ENCODE measurements around the gene PTGFR.

The PTGFR gene

DNA sequence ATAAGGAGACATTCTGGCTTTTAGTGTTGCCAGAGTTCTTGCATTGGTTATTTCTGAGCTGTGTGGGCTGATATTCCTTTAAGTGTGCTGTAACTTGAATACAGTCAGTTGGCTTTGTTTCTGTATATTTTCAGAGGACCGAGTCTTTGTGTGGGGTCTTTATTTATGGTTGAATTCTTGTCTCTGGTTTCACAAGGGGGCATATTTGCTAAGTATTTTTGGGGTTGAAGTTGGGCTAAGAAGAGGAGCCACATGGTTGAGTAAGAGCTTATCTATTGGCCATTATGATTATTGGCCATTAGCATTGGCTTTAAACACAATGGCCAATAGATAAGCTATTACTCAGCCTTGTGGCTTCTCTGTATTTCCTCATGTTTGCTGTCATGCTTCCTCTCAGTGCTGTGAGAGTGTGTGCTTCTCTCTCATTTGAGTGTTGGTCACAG is 26.3 kb upstream of the PTGFR start:
- H3K9me3 ChIP-seq (ENCODE audit: control insufficient read depth, insufficient read depth, low read depth, low read length) = no peaks in the 10 kb centered on the region
- no peak overlapping the region for H3K4me3 ChIP-seq (ENCODE audit: low read depth, low read length)
- CTCF ChIA-PET = no interaction called here

DNA sequence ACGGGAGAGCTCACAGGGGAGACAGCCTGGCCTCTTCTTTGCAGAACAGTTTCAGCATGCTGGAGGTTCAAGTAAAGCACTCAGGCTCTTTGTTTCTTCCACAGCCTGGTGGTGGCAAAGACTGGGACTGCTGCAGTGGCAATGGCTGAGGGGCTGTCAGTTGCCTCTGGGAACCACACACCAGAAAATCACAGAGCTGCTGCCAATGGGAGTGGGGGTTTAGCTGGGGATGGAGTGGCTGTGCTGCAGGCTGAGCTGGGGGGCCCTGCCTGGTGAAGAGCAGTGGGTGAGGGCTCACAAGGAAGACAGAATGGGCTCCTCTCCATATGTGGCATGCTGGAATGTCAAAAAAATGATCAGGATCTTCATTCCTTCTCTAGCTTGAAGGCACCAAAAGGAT is 25.6 kb upstream of the PTGFR start:
- H3K4me1 ChIP-seq (ENCODE audit: control insufficient read depth, insufficient read depth, low read length) = no peaks in the 10 kb centered on the region
- CTCF ChIA-PET = no interaction called here
- POLR2A ChIA-PET = no interaction called here

More for the DNA sequence above, 26.3 kb upstream of the PTGFR start:
- no peaks in the 10 kb centered on the region for H3K4me1 ChIP-seq (ENCODE audit: control insufficient read depth, insufficient read depth, low read length)
- H3K36me3 ChIP-seq (ENCODE audit: control insufficient read depth in 2 of 2, insufficient read depth in 1 of 2, low read length in 2 of 2) = no peaks in the 10 kb centered on the region
- no peak overlapping the region for H3K27ac ChIP-seq (ENCODE audit: extremely low read depth, low read depth, low read length)
- TF ChIP-seq ZFHX2 (tag by site-specific recombination; conservative IDR thresholded peaks at IDR 0.05) (no peak), ZNF214 (tag by site-specific recombination; IDR thresholded peaks at IDR 0.05; ENCODE audit: borderline replicate concordance) (no peak), FEZF1 (tag by site-specific recombination; IDR thresholded peaks at IDR 0.05) (no peak), ZBTB48 (tag by site-specific recombination; IDR thresholded peaks at IDR 0.05) (no peak), HOXC10 (CRISPR knock-in tag; IDR thresholded peaks at IDR 0.05) (no peak), ZBTB20 (tag by site-specific recombination; IDR thresholded peaks at IDR 0.05) (no peak), ZNF701 (tag by site-specific recombination; IDR thresholded peaks at IDR 0.05) (no peak), ZNF169 (tag by site-specific recombination; IDR thresholded peaks at IDR 0.05) (no peak)
- TF ChIP-seq, protein P1, sequence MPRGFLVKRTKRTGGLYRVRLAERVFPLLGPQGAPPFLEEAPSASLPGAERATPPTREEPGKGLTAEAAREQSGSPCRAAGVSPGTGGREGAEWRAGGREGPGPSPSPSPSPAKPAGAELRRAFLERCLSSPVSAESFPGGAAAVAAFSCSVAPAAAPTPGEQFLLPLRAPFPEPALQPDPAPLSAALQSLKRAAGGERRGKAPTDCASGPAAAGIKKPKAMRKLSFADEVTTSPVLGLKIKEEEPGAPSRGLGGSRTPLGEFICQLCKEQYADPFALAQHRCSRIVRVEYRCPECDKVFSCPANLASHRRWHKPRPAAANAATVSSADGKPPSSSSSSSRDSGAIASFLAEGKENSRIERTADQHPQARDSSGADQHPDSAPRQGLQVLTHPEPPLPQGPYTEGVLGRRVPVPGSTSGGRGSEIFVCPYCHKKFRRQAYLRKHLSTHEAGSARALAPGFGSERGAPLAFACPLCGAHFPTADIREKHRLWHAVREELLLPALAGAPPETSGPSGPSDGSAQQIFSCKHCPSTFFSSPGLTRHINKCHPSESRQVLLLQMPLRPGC (tag by site-specific recombination; IDR thresholded peaks at IDR 0.05) = no peak
- TF ChIP-seq, protein P2, sequence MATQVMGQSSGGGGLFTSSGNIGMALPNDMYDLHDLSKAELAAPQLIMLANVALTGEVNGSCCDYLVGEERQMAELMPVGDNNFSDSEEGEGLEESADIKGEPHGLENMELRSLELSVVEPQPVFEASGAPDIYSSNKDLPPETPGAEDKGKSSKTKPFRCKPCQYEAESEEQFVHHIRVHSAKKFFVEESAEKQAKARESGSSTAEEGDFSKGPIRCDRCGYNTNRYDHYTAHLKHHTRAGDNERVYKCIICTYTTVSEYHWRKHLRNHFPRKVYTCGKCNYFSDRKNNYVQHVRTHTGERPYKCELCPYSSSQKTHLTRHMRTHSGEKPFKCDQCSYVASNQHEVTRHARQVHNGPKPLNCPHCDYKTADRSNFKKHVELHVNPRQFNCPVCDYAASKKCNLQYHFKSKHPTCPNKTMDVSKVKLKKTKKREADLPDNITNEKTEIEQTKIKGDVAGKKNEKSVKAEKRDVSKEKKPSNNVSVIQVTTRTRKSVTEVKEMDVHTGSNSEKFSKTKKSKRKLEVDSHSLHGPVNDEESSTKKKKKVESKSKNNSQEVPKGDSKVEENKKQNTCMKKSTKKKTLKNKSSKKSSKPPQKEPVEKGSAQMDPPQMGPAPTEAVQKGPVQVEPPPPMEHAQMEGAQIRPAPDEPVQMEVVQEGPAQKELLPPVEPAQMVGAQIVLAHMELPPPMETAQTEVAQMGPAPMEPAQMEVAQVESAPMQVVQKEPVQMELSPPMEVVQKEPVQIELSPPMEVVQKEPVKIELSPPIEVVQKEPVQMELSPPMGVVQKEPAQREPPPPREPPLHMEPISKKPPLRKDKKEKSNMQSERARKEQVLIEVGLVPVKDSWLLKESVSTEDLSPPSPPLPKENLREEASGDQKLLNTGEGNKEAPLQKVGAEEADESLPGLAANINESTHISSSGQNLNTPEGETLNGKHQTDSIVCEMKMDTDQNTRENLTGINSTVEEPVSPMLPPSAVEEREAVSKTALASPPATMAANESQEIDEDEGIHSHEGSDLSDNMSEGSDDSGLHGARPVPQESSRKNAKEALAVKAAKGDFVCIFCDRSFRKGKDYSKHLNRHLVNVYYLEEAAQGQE (tag by site-specific recombination; IDR thresholded peaks at IDR 0.05) = no peak
- POLR2A ChIA-PET = no interaction called here

DNA sequence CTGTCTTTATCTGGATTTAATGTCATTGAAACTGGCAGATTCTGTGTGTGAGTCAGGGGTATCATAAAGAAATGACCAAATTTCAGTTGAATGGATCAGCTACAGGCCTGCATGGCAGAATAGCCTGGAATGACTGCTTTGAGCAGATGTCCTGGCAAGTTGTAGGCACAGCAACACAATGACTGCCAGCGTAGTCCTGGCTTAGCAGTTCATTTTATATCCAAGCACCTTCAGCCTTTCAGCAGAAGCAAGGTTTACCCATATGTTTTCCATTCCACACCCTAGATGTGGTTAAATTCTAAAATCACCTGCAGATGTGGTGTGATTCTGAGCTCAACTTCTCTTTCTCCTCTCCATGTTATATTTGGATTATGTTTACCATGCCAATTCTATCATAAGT is 22.3 kb upstream of the PTGFR start:
- Histone ChIP-seq H3K4me1 (ENCODE audit: control insufficient read depth, insufficient read depth, low read length) (no peaks in the 10 kb centered on the region), H3K9me3 (ENCODE audit: control insufficient read depth, insufficient read depth, low read depth, low read length) (no peaks in the 10 kb centered on the region), H3K36me3 (ENCODE audit: control insufficient read depth in 2 of 2, insufficient read depth in 1 of 2, low read length in 2 of 2) (no peaks in the 10 kb centered on the region), H3K27ac (ENCODE audit: extremely low read depth, low read depth, low read length) (no peak overlapping the region), H3K4me3 (ENCODE audit: low read depth, low read length) (no peak overlapping the region)
- ChIA-PET CTCF (no interaction called here), POLR2A (no interaction called here)
- TF ChIP-seq GLIS1 (tag by site-specific recombination; IDR thresholded peaks at IDR 0.05) = no peak

More for the DNA sequence above, 25.6 kb upstream of the PTGFR start:
- Histone ChIP-seq H3K4me3 (ENCODE audit: low read depth, low read length) (no peak overlapping the region), H3K36me3 (ENCODE audit: control insufficient read depth in 2 of 2, insufficient read depth in 1 of 2, low read length in 2 of 2) (no peaks in the 10 kb centered on the region), H3K27ac (ENCODE audit: extremely low read depth, low read depth, low read length) (no peak overlapping the region), H3K9me3 (ENCODE audit: control insufficient read depth, insufficient read depth, low read depth, low read length) (no peaks in the 10 kb centered on the region)
- TF ChIP-seq ZNF792 (tag by site-specific recombination; IDR thresholded peaks at IDR 0.05) (no peak), HOXC10 (CRISPR knock-in tag; IDR thresholded peaks at IDR 0.05) (no peak), ZNF112 (tag by site-specific recombination; IDR thresholded peaks at IDR 0.05) (no peak)
- TF ChIP-seq, protein P3, sequence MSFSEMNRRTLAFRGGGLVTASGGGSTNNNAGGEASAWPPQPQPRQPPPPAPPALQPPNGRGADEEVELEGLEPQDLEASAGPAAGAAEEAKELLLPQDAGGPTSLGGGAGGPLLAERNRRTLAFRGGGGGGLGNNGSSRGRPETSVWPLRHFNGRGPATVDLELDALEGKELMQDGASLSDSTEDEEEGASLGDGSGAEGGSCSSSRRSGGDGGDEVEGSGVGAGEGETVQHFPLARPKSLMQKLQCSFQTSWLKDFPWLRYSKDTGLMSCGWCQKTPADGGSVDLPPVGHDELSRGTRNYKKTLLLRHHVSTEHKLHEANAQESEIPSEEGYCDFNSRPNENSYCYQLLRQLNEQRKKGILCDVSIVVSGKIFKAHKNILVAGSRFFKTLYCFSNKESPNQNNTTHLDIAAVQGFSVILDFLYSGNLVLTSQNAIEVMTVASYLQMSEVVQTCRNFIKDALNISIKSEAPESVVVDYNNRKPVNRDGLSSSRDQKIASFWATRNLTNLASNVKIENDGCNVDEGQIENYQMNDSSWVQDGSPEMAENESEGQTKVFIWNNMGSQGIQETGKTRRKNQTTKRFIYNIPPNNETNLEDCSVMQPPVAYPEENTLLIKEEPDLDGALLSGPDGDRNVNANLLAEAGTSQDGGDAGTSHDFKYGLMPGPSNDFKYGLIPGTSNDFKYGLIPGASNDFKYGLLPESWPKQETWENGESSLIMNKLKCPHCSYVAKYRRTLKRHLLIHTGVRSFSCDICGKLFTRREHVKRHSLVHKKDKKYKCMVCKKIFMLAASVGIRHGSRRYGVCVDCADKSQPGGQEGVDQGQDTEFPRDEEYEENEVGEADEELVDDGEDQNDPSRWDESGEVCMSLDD (tag by site-specific recombination; IDR thresholded peaks at IDR 0.05) = no peak

All from HEK293 (cell line).